Activated CD4-positive, CD25-positive, alpha-beta regulatory T cell treated with anti-CD3 and anti-CD28 coated beads, Interleukin-2, amount 50 U/mL, for 24 hours (primary cell): Measurements from ENCODE around the gene DOLK.

ENCODE experiments used
- ATAC-seq, 2 donors: fragments of 150-1000 bp; cut with Tn5 transposase; one replicate each; pipeline ENCODE4 v1.10.0; 2021; ENCODE audit warnings: mild to moderate bottlenecking in 1 of 2, moderate library complexity in 1 of 2

DOLK gene

GRCh38 chr9:128903871-128904620 lies 43.4 kb downstream of the DOLK start:
- ATAC-seq, result peak; percentile 36 to 42

GRCh38 chr9:128903079-128903461 lies 44.3 kb downstream of the DOLK start:
- no peak for ATAC-seq

- peak; percentile 94 to 95 for ATAC-seq
These were observed 44.9 kb downstream of the DOLK start for GRCh38 chr9:128902351-128903078.

GRCh38 chr9:128901822-128902221 lies 45.6 kb downstream of the DOLK start:
- ATAC-seq, result no peak

- no peak for ATAC-seq
These were observed 46.0 kb downstream of the DOLK start for GRCh38 chr9:128901379-128901778.

- no peak for ATAC-seq
These were observed 47.7 kb downstream of the DOLK start for GRCh38 chr9:128899566-128900322.

GRCh38 chr9:128898845-128899565 lies 48.4 kb downstream of the DOLK start:
- no peak for ATAC-seq

GRCh38 chr9:128898382-128898781 lies 49.0 kb downstream of the DOLK start:
- ATAC-seq, result no peak

GRCh38 chr9:128895556-128895955 lies 51.8 kb downstream of the DOLK start:
- ATAC-seq, result no peak
